Heart right ventricle (tissue), 16 donors: Measurements from ENCODE around the gene ORAI3. TPM values are rescaled to one million over a fixed set of nuclear protein-coding genes. Genes with fewer than 3 reads are reported as not detected.

Source experiments
- ATAC-seq, 8 donors: fragments of 200-7000 bp; cut with Tn5 transposase; one replicate each; pipeline ENCODE4 v1.9.1; 2020; ENCODE audit warnings: mild to moderate bottlenecking in 8 of 8, moderate library complexity in 8 of 8, moderate number of reproducible peaks in 1 of 8
- DNase-seq, 2 donors: peaks; one replicate each; pipeline ENCODE4 v3.0.0-alpha.2; 2020
- H3K27ac ChIP-seq, 10 donors: fragments of 200-600 bp; sonication (generic) in 2 of 10; one replicate each; pipeline versions ENCODE4 v1.5.0 to v1.8.0; 2020 to 2022; ENCODE audit warnings: mild to moderate bottlenecking in 3 of 10
- H3K27me3 ChIP-seq, 7 donors: fragments of 200-600 bp; one replicate each; pipeline ENCODE4 v1.8.0; 2021 to 2022; ENCODE audit warnings: mild to moderate bottlenecking in 2 of 7
- H3K36me3 ChIP-seq, 9 donors: fragments of 200-600 bp; sonication (generic) in 1 of 9; one replicate each; pipeline versions ENCODE4 v1.5.0 to v1.8.0; 2020 to 2022; ENCODE audit warnings: mild to moderate bottlenecking in 2 of 9
- H3K4me1 ChIP-seq, 9 donors: fragments of 200-600 bp; sonication (generic) in 1 of 9; one replicate each; pipeline versions ENCODE4 v1.5.0 to v1.8.0; 2020 to 2022; ENCODE audit warnings: mild to moderate bottlenecking in 4 of 9
- H3K4me3 ChIP-seq, 10 donors: fragments of 200-600 bp; sonication (generic) in 2 of 10; one replicate each; pipeline versions ENCODE4 v1.5.0 to v1.8.0; 2020 to 2022; ENCODE audit warnings: mild to moderate bottlenecking in 7 of 10, moderate library complexity in 2 of 10
- H3K9me3 ChIP-seq, 11 donors: fragments of 200-600 bp in 10 of 11; sonication (generic) in 2 of 11; one replicate each; pipeline versions ENCODE4 v1.5.0 to v1.8.0; 2013 to 2022; ENCODE audit warnings: mild to moderate bottlenecking in 2 of 11, control low read depth in 1 of 11, moderate library complexity in 1 of 11
- CTCF ChIP-seq, 9 donors: fragments of 200-600 bp; sonication (generic) in 2 of 9; IDR thresholded peaks; one replicate each; pipeline versions ENCODE4 v1.5.0 to v1.8.0; 2021 to 2022; ENCODE audit warnings: antibody characterized with exemption in 9 of 9, mild to moderate bottlenecking in 5 of 9, moderate library complexity in 1 of 9
- WGBS, 2 donors: extraction: QIAGEN DNeasy Blood & Tissue Kit; methylation state at CpG; one replicate each; pipeline ENCODE4 v1.1.7; 2013; ENCODE audit warnings: inconsistent platforms in 1 of 2; 5-methylcytosine and 5-hydroxymethylcytosine counted together
- intact Hi-C, 10 donors: fragments of 100-400 bp; cut with DNase I; formaldehyde crosslinking; loops; one replicate each; pipeline versions ENCODE4 v1.11.1 to v1.14.2; 2022
- polyA plus RNA-seq, 2 donors: library from polyadenylated mRNA; stranded (reverse); fragments of 200-250 nt; gene quantifications; one replicate each; pipeline ENCODE4 v1.2.3, GENCODE V29; 2013
- total RNA-seq, 10 donors: library from RNA; stranded (reverse); fragmentation: NEBNext Ultra II Directional in 3 of 10; extraction: Animal tissue kit (Norgen Biotek cat#: 25700) in 3 of 10; gene quantifications; one replicate each; pipeline versions ENCODE4 v1.2.1 to v1.2.4, GENCODE V29; 2021 to 2023
- donor health status: Arrhythmogenic right ventricular cardiomyopathy.
- donor health status: ischemic (EF 13 %, LVEDD 7.1; RV severe dilation, severe dysfunction).
- donor health status: healthy with polysubstance abuse.
- donor health status: DM: no; HTN: yes; CAD: no.
- donor health status: DM: no; HTN: no; CAD: no.
- donor health status: ischemic (EF 25% LVEDD 6.9; RV normal size, moderate dysfunction).
- donor health status: ischemic (EF 25% LVEDD 5.7; RV mildly dilated, moderate dysfunction).
- donor health status: healthy.
- donor health status: DM: yes; HTN: yes; CAD: no.
- donor health status: Ischemic cardiomyopathy.
- donor health status: ischemic (EF 35%, LVEDD 5.7; RV mildly dilated, moderate dysfunction).
- donor health status: nonischemic (EF 11% LVEDD 7.7; RV severe dilation, severe dysfunction).
- donor health status: DM: yes; HTN: yes; CAD: no.
- donor health status: PGD.
- donor health status: ischemic (EF 29% LVEDD 5.4; RV normal size, mild dysfunction).
- donor health status: nonischemic (EF 23%, LVEDD 6.1; RV moderate dilation, normal function).

ORAI3 gene
- total and polyA plus RNA-seq, 12 donors = 7.8 to 19.8 (median 11.4) TPM

- H3K27me3 ChIP-seq = no peaks in the 10 kb centered on the region
- DNase-seq (peak; percentile 74 to 90), ATAC-seq (peak; percentile 93 to 95 (median 94))
- intact Hi-C loops = loop anchor here in 3 of 10 donors (1.0 to 10.0 kb wide), 4 partner anchors 36 to 445 kb away; partner anchors contain the start of genes STX4 (in 1 of the 3), ZNF646 (in 1 of the 3), ZNF668 (in 1 of the 3) and ZNF843 (in 1 of the 3)
- H3K4me1 ChIP-seq = peaks cover 4 to 33% (median 16%) of the 10 kb centered on the region in 9 donors
- H3K36me3 ChIP-seq = no peaks in the 10 kb centered on the region
- peak overlapping the region in 9 of 10 donors; percentile 39 to 88 (median 55) for H3K27ac ChIP-seq
- peak overlapping the region; percentile 38 to 64 (median 60) for H3K4me3 ChIP-seq
- no peaks in the 10 kb centered on the region for H3K9me3 ChIP-seq
- TF ChIP-seq CTCF (IDR thresholded peaks at IDR 0.05) = no peak
- 3% methylated on average over 52 to 60 of the region's 60 CpGs for WGBS, 2 donors
These were observed 48.3 kb downstream of the ORAI3 start for GRCh38 chr16:30996985-30997724.

GRCh38 chr16:30997725-30998711 lies 49.1 kb downstream of the ORAI3 start:
- intact Hi-C loops = loop anchor here in 3 of 10 donors (1.0 to 10.0 kb wide), 4 partner anchors 35 to 444 kb away; partner anchors contain the start of genes STX4 (in 1 of the 3), ZNF646 (in 1 of the 3), ZNF668 (in 1 of the 3) and ZNF843 (in 1 of the 3)
- no peak for DNase-seq

GRCh38 chr16:30998852-30999761 lies 50.2 kb downstream of the ORAI3 start:
- DNase-seq (no peak), ATAC-seq (no peak)
- intact Hi-C loops = loop anchor here in 3 of 10 donors (5.0 to 10.0 kb wide), 3 partner anchors 73 to 443 kb away; partner anchors contain the start of genes ZNF646 (in 1 of the 3), ZNF668 (in 1 of the 3) and ZNF843 (in 1 of the 3)

More at GRCh38 chr16:30997725-30998711, 49.1 kb downstream of the ORAI3 start:
- Histone ChIP-seq H3K4me3 (peak overlapping the region; percentile 38 to 64 (median 60)), H3K4me1 (peaks cover 4 to 35% (median 16%) of the 10 kb centered on the region in 9 donors), H3K9me3 (no peaks in the 10 kb centered on the region), H3K27ac (peak overlapping the region in 7 of 10 donors; percentile 52 to 88 (median 57)), H3K36me3 (no peaks in the 10 kb centered on the region), H3K27me3 (no peaks in the 10 kb centered on the region)
- peak in 5 of 8 donors; percentile 1 to 12 (median 3) for ATAC-seq
- TF ChIP-seq CTCF (IDR thresholded peaks at IDR 0.05) = no peak
- 67 to 69% methylated on average over 21 of the region's 21 CpGs for WGBS, 2 donors

More at GRCh38 chr16:30998852-30999761, 50.2 kb downstream of the ORAI3 start:
- no peaks in the 10 kb centered on the region for H3K27me3 ChIP-seq
- H3K4me3 ChIP-seq = no peak overlapping the region
- H3K9me3 ChIP-seq = no peaks in the 10 kb centered on the region
- peak overlapping the region in 4 of 10 donors; percentile 5 to 77 (median 54) for H3K27ac ChIP-seq
- no peaks in the 10 kb centered on the region for H3K36me3 ChIP-seq
- no peak for TF ChIP-seq CTCF (IDR thresholded peaks at IDR 0.05)
- peaks cover 4 to 35% (median 16%) of the 10 kb centered on the region in 9 donors for H3K4me1 ChIP-seq
- WGBS, 2 donors = 61 to 66% methylated on average over 6 of the region's 6 CpGs
